Measurements from ENCODE around the gene CNGA4.
"Not testable (repeated sequence)": the region's sequence is repeated elsewhere in the genome, so short reads cannot be mapped to it uniquely, and the experiment has no call there.

The CNGA4 gene

GRCh38 chr11:6268820-6269219 lies 29.9 kb downstream of the CNGA4 start:
- no peak for DNase-seq
- in situ Hi-C loops (cut with HindIII; ENCODE audit: low pct_ligation_motif_present, low sequenced_read_pairs): no loop called here
- no peak overlapping the region for H3K27ac ChIP-seq
- H3K36me3 ChIP-seq (replicated peaks): no peaks in the 10 kb centered on the region
- no peak for TF ChIP-seq CTCF (IDR thresholded peaks at IDR 0.05; ENCODE audit: low read depth, low read length, missing control alignments)
- H3K27me3 ChIP-seq (replicated peaks): no peaks in the 10 kb centered on the region
- no peak overlapping the region for H3K4me3 ChIP-seq (ENCODE audit: low read depth, low read length)

- in situ Hi-C loops (cut with HindIII; ENCODE audit: low pct_ligation_motif_present, low sequenced_read_pairs): no loop called here
- Histone ChIP-seq H3K4me3 (ENCODE audit: low read depth, low read length) (no peak overlapping the region), H3K27ac (no peak overlapping the region), H3K27me3 (replicated peaks) (no peaks in the 10 kb centered on the region), H3K36me3 (replicated peaks) (no peaks in the 10 kb centered on the region)
- DNase-seq: no peak
- peak; percentile 13 for TF ChIP-seq CTCF (IDR thresholded peaks at IDR 0.05; ENCODE audit: low read depth, low read length, missing control alignments)
These were observed 31.1 kb downstream of the CNGA4 start for GRCh38 chr11:6269994-6270393.

GRCh38 chr11:6270584-6271246 lies 31.8 kb downstream of the CNGA4 start:
- no peak for DNase-seq
- Histone ChIP-seq H3K27me3 (replicated peaks) (no peaks in the 10 kb centered on the region), H3K4me3 (ENCODE audit: low read depth, low read length) (no peak overlapping the region), H3K36me3 (replicated peaks) (no peaks in the 10 kb centered on the region), H3K27ac (no peak overlapping the region)
- TF ChIP-seq CTCF (IDR thresholded peaks at IDR 0.05; ENCODE audit: low read depth, low read length, missing control alignments): no peak
- in situ Hi-C loops (cut with HindIII; ENCODE audit: low pct_ligation_motif_present, low sequenced_read_pairs): no loop called here

- H3K27me3 ChIP-seq (replicated peaks): no peaks in the 10 kb centered on the region
- no peak for DNase-seq
- in situ Hi-C loops (cut with HindIII; ENCODE audit: low pct_ligation_motif_present, low sequenced_read_pairs): no loop called here
- no peak overlapping the region for H3K27ac ChIP-seq
- H3K36me3 ChIP-seq (replicated peaks): no peaks in the 10 kb centered on the region
- H3K4me3 ChIP-seq (ENCODE audit: low read depth, low read length): no peak overlapping the region
- TF ChIP-seq CTCF (IDR thresholded peaks at IDR 0.05; ENCODE audit: low read depth, low read length, missing control alignments): no peak
These were observed 32.7 kb downstream of the CNGA4 start for GRCh38 chr11:6271598-6271997.

GRCh38 chr11:6273188-6273587 lies 34.3 kb downstream of the CNGA4 start:
- DNase-seq: no peak
- Histone ChIP-seq H3K27me3 (replicated peaks) (no peaks in the 10 kb centered on the region), H3K4me3 (ENCODE audit: low read depth, low read length) (no peak overlapping the region), H3K27ac (no peak overlapping the region), H3K36me3 (replicated peaks) (no peaks in the 10 kb centered on the region)
- no peak for TF ChIP-seq CTCF (IDR thresholded peaks at IDR 0.05; ENCODE audit: low read depth, low read length, missing control alignments)
- in situ Hi-C loops (cut with HindIII; ENCODE audit: low pct_ligation_motif_present, low sequenced_read_pairs): no loop called here

GRCh38 chr11:6280809-6281208 lies 41.9 kb downstream of the CNGA4 start:
- DNase-seq; in situ Hi-C loops (cut with HindIII; ENCODE audit: low pct_ligation_motif_present, low sequenced_read_pairs): not testable (repeated sequence)

More at GRCh38 chr11:6280809-6281208, 41.9 kb downstream of the CNGA4 start:
- H3K27ac ChIP-seq; H3K36me3 ChIP-seq (replicated peaks); H3K27me3 ChIP-seq (replicated peaks); H3K4me3 ChIP-seq (ENCODE audit: low read depth, low read length): not testable (repeated sequence)

Data from brain microvascular endothelial cell (primary cell).